Prostate gland (tissue), 2 donors: ENCODE results near the gene ROBO4. TPM values are rescaled to one million over a fixed set of nuclear protein-coding genes. Genes with fewer than 3 reads are reported as not detected.
A peak's percentile ranks its signal among the peaks of the same experiment; 100 is the strongest.

ENCODE experiments used
- DNase-seq: peaks from one replicate; pipeline ENCODE4 v3.0.0-alpha.2; 2019; ENCODE audit warnings: low spot score
- H3K27ac ChIP-seq, 2 donors: fragments of 200-600 bp; sonication (generic); 2 replicates each; pipeline ENCODE4 v1.5.1; 2017 to 2019
- H3K27me3 ChIP-seq: fragments of 200-600 bp; sonication (generic); replicated peaks from 2 replicates; pipeline ENCODE4 v1.5.1; 2019; ENCODE audit not compliant: insufficient read depth
- H3K36me3 ChIP-seq, 2 donors: fragments of 200-600 bp; sonication (generic); 1 replicate in 1 of 2; 2 replicates in 1 of 2; pipeline versions ENCODE4 v1.5.1 to v1.8.1; 2017 to 2019
- H3K4me1 ChIP-seq: fragments of 200-600 bp; sonication (generic); replicated peaks from 2 replicates; pipeline ENCODE4 v1.5.1; 2019
- H3K4me3 ChIP-seq, 2 donors: fragments of 200-600 bp; sonication (generic); 2 replicates each; pipeline ENCODE4 v1.5.1; 2017 to 2019
- H3K9me3 ChIP-seq: fragments of 200-600 bp; sonication (generic); 2 replicates; pipeline ENCODE4 v1.5.1; 2017
- CTCF ChIP-seq, 4 experiments: fragments of 200-600 bp in 2 of 4; fragments of 450-650 bp in 2 of 4; sonication (generic) in 2 of 4; IDR thresholded peaks; 1 replicate in 3 of 4; 2 replicates in 1 of 4; pipeline ENCODE4 v1.5.1; 2016 to 2019; ENCODE audit warnings: antibody characterized with exemption in 4 of 4, mild to moderate bottlenecking in 2 of 4, moderate library complexity in 2 of 4
- POLR2A ChIP-seq: fragments of 450-650 bp; IDR thresholded peaks from one replicate; pipeline ENCODE4 v1.6.1; 2016; ENCODE audit warnings: antibody characterized with exemption, mild to moderate bottlenecking
- POLR2AphosphoS5 ChIP-seq: sonication (generic); formaldehyde crosslinking; IDR thresholded peaks from one replicate; pipeline ENCODE4 v1.6.1; 2017; ENCODE audit warnings: antibody characterized with exemption
- WGBS: methylation state at CpG from one replicate; pipeline ENCODE4 v1.1.5; 2018; 5-methylcytosine and 5-hydroxymethylcytosine counted together
- intact Hi-C: fragments of 100-400 bp; cut with DNase I; formaldehyde crosslinking; loops from one replicate; pipeline ENCODE4 v1.14.2; 2022
- total RNA-seq, 2 donors: library from RNA; depleted of rRNA; stranded (reverse); fragments of >200 nt; gene quantifications; one replicate each; pipeline ENCODE4 v1.1.0, GENCODE V29; 2016

Gene ROBO4
- total RNA-seq, 2 donors from 2014 or later, result 8.5 to 22.0 TPM

- WGBS, result 53% methylated on average over 2 of the region's 2 CpGs
- intact Hi-C loops, result no loop called here
- no peak overlapping the region for H3K27ac ChIP-seq
- no peaks in the 10 kb centered on the region for H3K9me3 ChIP-seq
- no peak overlapping the region for H3K4me3 ChIP-seq
- peaks cover 28% of the 10 kb centered on the region for H3K27me3 ChIP-seq
- no peaks in the 10 kb centered on the region for H3K36me3 ChIP-seq
- TF ChIP-seq POLR2A (no peak), CTCF (IDR thresholded peaks at IDR 0.05) (no peak), POLR2AphosphoS5 (no peak)
- no peak for DNase-seq
- H3K4me1 ChIP-seq, result peaks cover 8% of the 10 kb centered on the region
Observed at GRCh38 chr11:124841840-124842239, 55.8 kb downstream of the ROBO4 start.

- no peak overlapping the region for H3K4me3 ChIP-seq
- intact Hi-C loops, result no loop called here
- 43% methylated on average over 3 of the region's 3 CpGs for whole genome bisulfite sequencing
- no peaks in the 10 kb centered on the region for H3K36me3 ChIP-seq
- H3K27me3 ChIP-seq, result peaks cover 28% of the 10 kb centered on the region
- TF ChIP-seq POLR2A (no peak), CTCF (IDR thresholded peaks at IDR 0.05) (no peak), POLR2AphosphoS5 (no peak)
- no peak overlapping the region for H3K27ac ChIP-seq
- DNase-seq, result no peak
- H3K9me3 ChIP-seq, result no peaks in the 10 kb centered on the region
- H3K4me1 ChIP-seq, result peaks cover 8% of the 10 kb centered on the region
Observed at GRCh38 chr11:124841201-124841600, 56.5 kb downstream of the ROBO4 start.

- 69% methylated on average over 1 of the region's 1 CpG for WGBS
- intact Hi-C loops, result no loop called here
- H3K4me3 ChIP-seq, result no peak overlapping the region
- H3K4me1 ChIP-seq, result peaks cover 8% of the 10 kb centered on the region
- H3K36me3 ChIP-seq, result no peaks in the 10 kb centered on the region
- no peaks in the 10 kb centered on the region for H3K9me3 ChIP-seq
- DNase-seq, result no peak
- H3K27me3 ChIP-seq, result peaks cover 28% of the 10 kb centered on the region
- H3K27ac ChIP-seq, result no peak overlapping the region
- TF ChIP-seq POLR2A, result no peak
- TF ChIP-seq POLR2AphosphoS5, result no peak
- no peak for TF ChIP-seq CTCF (IDR thresholded peaks at IDR 0.05)
Observed at GRCh38 chr11:124840666-124841065, 57.0 kb downstream of the ROBO4 start.

- no peak for TF ChIP-seq POLR2AphosphoS5
- no peak for TF ChIP-seq POLR2A
- TF ChIP-seq CTCF (IDR thresholded peaks at IDR 0.05), result no peak
- Histone ChIP-seq H3K9me3 (no peaks in the 10 kb centered on the region), H3K4me1 (peaks cover 8% of the 10 kb centered on the region), H3K36me3 (no peaks in the 10 kb centered on the region), H3K27me3 (peaks cover 28% of the 10 kb centered on the region), H3K27ac (no peak overlapping the region), H3K4me3 (peak overlapping the region; percentile 17 to 36)
- DNase-seq, result no peak
- 23% methylated on average over 20 of the region's 20 CpGs for WGBS
- intact Hi-C loops, result no loop called here
Observed at GRCh38 chr11:124839972-124840621, 57.6 kb downstream of the ROBO4 start.
